BE2C (cell line): ENCODE measurements around the gene PCGF2.

ENCODE experiments used
- DNase-seq: peaks from one replicate; pipeline ENCODE4 v3.0.0-alpha.2; 2020
- H3K27me3 ChIP-seq: fragments of 250-450 bp; sonication (Bioruptor Pico); 2 replicates; pipeline ENCODE4 v1.5.1; 2020; ENCODE audit warnings: mild to moderate bottlenecking
- H3K36me3 ChIP-seq: fragments of 250-450 bp; sonication (Bioruptor Pico); 2 replicates; pipeline ENCODE4 v1.5.1; 2020; ENCODE audit warnings: mild to moderate bottlenecking
- H3K4me1 ChIP-seq: fragments of 250-450 bp; sonication (Bioruptor Pico); 2 replicates; pipeline ENCODE4 v1.5.1; 2020
- H3K4me3 ChIP-seq: 2 replicates; pipeline ENCODE4 v1.5.1; 2011; ENCODE audit warnings: low read depth, low read length
- H3K9me3 ChIP-seq: fragments of 250-450 bp; sonication (Bioruptor Pico); 2 replicates; pipeline ENCODE4 v1.5.1; 2020
- TF ChIP-seq, protein P1 (sequence below): IDR thresholded peaks from 2 replicates; pipeline ENCODE4 v1.5.1; 2012; ENCODE audit warnings: mild to moderate bottlenecking, low read depth, low read length

PCGF2 gene

DNA sequence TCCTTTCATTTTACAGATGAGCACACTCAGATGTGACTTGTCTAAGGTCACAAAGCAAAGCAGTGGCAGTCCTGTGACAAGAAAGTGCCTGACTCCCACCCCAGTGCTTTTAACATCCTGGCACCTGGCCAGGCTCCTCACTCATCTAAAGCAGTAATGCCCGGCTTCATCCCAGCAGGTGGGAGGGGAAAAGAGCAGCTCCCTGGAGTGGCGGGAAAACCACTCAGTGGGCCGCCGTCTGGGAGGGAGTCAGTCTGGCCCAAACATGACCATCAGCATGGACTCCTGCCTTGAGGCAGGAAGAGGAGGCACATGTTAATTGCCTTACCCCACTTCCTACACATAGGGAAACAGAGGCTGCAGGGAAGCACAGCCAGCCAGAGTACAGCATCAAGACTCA is 2.6 kb downstream of the PCGF2 start:
- TF ChIP-seq, protein P1, sequence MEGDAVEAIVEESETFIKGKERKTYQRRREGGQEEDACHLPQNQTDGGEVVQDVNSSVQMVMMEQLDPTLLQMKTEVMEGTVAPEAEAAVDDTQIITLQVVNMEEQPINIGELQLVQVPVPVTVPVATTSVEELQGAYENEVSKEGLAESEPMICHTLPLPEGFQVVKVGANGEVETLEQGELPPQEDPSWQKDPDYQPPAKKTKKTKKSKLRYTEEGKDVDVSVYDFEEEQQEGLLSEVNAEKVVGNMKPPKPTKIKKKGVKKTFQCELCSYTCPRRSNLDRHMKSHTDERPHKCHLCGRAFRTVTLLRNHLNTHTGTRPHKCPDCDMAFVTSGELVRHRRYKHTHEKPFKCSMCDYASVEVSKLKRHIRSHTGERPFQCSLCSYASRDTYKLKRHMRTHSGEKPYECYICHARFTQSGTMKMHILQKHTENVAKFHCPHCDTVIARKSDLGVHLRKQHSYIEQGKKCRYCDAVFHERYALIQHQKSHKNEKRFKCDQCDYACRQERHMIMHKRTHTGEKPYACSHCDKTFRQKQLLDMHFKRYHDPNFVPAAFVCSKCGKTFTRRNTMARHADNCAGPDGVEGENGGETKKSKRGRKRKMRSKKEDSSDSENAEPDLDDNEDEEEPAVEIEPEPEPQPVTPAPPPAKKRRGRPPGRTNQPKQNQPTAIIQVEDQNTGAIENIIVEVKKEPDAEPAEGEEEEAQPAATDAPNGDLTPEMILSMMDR = no peak
- DNase-seq = peak; percentile 79
- peak overlapping the region; percentile 96 for H3K4me3 ChIP-seq
- H3K27me3 ChIP-seq = no peaks in the 10 kb centered on the region
- H3K4me1 ChIP-seq = peaks cover 40% of the 10 kb centered on the region
- H3K36me3 ChIP-seq = peaks cover 6% of the 10 kb centered on the region
- no peaks in the 10 kb centered on the region for H3K9me3 ChIP-seq

DNA sequence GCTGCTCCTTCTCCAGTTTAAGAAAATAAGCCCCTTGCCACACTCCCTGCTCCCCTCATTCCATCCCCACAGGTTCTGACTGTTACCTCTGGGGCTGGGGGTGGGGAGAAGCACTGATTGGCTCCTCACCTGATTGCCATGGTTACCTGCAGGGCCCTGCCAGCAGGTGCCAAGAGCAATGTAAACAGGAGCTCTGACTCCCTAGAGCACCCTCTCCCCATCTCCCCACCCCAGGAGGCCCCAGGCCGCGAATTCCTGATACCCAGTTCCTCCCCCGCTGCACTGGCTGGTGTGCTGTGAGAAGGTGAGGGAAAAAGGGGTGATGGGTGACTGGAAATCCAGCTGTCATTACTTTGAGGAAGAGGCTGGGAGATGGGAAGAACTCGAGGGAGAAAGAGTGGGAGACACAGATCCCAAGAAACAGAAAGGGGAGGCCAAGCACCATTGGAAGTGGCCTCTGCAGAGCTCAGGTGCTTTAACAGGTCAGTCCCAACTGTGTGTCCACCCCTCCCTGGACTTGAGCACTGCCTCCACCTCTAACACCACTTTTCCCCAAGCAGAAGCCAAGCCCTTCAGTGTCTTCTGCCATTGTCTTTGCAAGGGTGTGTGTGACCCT is 4.5 kb downstream of the PCGF2 start:
- H3K27me3 ChIP-seq = no peaks in the 10 kb centered on the region
- peaks cover 20% of the 10 kb centered on the region for H3K36me3 ChIP-seq
- no peak for DNase-seq
- no peaks in the 10 kb centered on the region for H3K9me3 ChIP-seq
- TF ChIP-seq, protein P1 = no peak
- peaks cover 37% of the 10 kb centered on the region for H3K4me1 ChIP-seq
- H3K4me3 ChIP-seq = no peak overlapping the region

DNA sequence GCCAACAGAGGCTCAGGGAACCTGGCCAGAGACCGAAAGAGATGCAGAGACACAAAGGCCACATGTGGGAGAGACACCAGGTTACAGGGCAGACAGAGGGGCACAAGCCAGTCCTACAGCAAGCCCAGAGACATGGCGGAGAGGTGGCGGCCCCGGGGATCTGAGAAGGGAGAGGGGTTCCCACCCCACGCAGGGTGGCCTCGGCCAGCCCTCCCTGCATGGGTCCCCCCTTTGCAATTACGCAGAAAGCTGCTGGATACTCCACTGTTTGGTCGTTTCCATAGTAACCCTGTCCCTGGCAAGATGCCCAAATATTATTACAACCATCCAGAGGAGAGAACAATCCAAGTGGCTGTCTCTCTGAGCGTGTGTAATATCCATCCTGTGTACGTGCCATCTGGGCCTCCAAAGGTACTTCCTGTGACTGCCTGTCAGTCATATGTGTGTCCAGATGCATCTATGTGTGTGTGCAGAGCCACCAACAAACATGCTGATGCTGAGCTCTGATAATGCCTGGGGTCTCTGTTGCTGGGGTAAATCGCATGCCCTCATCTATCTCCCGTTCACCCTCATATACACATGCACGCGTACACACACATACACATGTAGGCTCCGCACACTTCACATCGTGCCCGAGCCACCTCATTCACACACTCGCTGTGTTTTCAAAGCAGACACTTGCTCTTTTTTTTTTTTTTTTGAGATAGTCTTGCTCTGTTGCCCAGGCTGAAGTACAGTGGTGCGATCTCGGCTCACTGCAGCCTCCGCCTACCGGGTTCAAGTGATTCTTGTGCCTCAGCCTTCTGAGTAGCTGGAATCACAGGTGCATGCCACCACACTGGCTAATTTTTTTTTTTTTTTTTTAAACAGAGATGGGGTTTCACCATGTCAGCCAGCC is 5.5 kb downstream of the PCGF2 start:
- H3K4me3 ChIP-seq = peak overlapping the region; percentile 19; the same call in 1 of the 2 replicates
- peak; percentile 79 for DNase-seq
- TF ChIP-seq, protein P1 = no peak
- H3K27me3 ChIP-seq = no peaks in the 10 kb centered on the region
- no peaks in the 10 kb centered on the region for H3K9me3 ChIP-seq
- H3K4me1 ChIP-seq = peaks cover 37% of the 10 kb centered on the region
- H3K36me3 ChIP-seq = peaks cover 28% of the 10 kb centered on the region

DNA sequence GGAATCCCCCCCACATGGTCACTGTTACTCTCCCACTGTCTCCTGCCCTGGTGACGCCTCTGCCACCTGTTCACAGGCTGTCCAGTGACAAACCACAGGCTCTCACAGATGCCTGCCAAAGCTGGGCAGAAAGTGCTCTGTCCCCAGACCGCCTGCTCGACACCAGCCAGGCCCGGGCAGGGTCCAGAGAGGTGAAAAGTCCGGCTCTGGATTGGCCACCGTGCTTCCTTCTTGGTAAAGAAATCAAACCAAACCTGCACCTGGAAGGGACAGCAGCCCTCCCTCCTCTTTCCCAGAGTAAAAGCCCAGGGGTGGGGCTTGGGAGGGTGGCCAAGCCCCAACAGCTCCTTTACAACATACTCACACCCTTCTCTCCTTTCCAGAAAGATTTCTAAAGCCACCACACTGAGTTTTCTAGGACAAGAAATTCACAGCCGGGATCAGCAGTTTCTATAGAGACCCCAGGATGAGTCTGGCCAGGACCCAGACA is 6.2 kb downstream of the PCGF2 start:
- no peak for DNase-seq
- Histone ChIP-seq H3K4me1 (peaks cover 37% of the 10 kb centered on the region), H3K9me3 (no peaks in the 10 kb centered on the region), H3K4me3 (peak overlapping the region; percentile 19; the same call in 1 of the 2 replicates), H3K36me3 (peaks cover 34% of the 10 kb centered on the region), H3K27me3 (no peaks in the 10 kb centered on the region)
- TF ChIP-seq, protein P1 = no peak

DNA sequence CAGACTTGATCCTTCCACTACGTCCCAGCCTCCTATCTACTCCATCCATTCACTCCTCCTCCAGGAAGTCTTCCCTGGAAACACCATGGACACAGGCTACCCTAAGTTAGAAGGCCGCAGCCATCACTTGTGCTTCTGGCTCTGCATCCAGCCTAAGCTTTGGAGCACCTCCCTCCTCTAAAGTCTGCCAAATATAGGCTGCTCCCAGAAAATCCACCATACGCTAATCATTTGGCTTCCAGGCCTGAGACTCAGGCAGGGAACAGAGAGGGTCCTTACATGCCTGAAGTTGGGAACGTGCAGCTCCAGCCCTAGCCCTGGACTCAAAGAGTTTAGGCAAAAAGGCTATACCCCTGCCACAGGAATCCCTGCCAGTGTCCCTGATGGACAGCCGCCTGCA is 6.7 kb downstream of the PCGF2 start:
- TF ChIP-seq, protein P1 = no peak
- Histone ChIP-seq H3K4me3 (no peak overlapping the region; the same call in 1 of the 2 replicates), H3K4me1 (peaks cover 37% of the 10 kb centered on the region), H3K27me3 (no peaks in the 10 kb centered on the region), H3K9me3 (no peaks in the 10 kb centered on the region), H3K36me3 (peaks cover 39% of the 10 kb centered on the region)
- no peak for DNase-seq
